Colonic mucosa (tissue), 4 donors: ENCODE results near the gene FHOD3. TPM values are rescaled to one million over a fixed set of nuclear protein-coding genes. Genes with fewer than 3 reads are reported as not detected.

Source experiments
- DNase-seq: peaks from one replicate; pipeline ENCODE4 v3.0.0-alpha.2; 2020
- H3K27ac ChIP-seq: fragments of 200-600 bp; one replicate; pipeline ENCODE4 v1.8.0; 2021
- H3K27me3 ChIP-seq: fragments of 200-600 bp; one replicate; pipeline ENCODE4 v1.8.0; 2021
- H3K36me3 ChIP-seq: fragments of 200-600 bp; one replicate; pipeline ENCODE4 v1.8.0; 2021
- H3K4me1 ChIP-seq: fragments of 200-600 bp; one replicate; pipeline ENCODE4 v1.8.0; 2021; ENCODE audit warnings: mild to moderate bottlenecking
- H3K4me3 ChIP-seq: fragments of 200-600 bp; one replicate; pipeline ENCODE4 v1.8.0; 2021
- H3K9ac ChIP-seq, 2 donors: one replicate each; pipeline ENCODE4 v1.7.0; 2013; ENCODE audit warnings: control low read depth in 2 of 2, low read depth in 2 of 2, low read length in 2 of 2
- H3K9me3 ChIP-seq: fragments of 200-600 bp; one replicate; pipeline ENCODE4 v1.8.0; 2021
- intact Hi-C: fragments of 100-400 bp; cut with DNase I; formaldehyde crosslinking; loops from one replicate; pipeline ENCODE4 v1.14.1; 2022
- total RNA-seq, 2 donors: library from RNA; stranded (reverse); fragmentation: NEBNext Ultra II Directional in 1 of 2; extraction: Animal tissue kit (Norgen Biotek cat#: 25700) in 1 of 2; gene quantifications; one replicate each; pipeline ENCODE4 v1.2.1, GENCODE V29; 2021
- TF ChIP-seq, protein P1 (sequence below): fragments of 200-600 bp; IDR thresholded peaks from one replicate; pipeline ENCODE4 v1.8.0; 2022; ENCODE audit warnings: antibody characterized with exemption, mild to moderate bottlenecking
- donor health status: healthy.
- donor health status: DM: no; HTN: no; CAD: no.
- donor health status: DM: no; HTN: no; CAD: no.

Gene FHOD3
- total RNA-seq, 2 donors from 2014 or later, result 2.5 to 4.1 TPM

DNA sequence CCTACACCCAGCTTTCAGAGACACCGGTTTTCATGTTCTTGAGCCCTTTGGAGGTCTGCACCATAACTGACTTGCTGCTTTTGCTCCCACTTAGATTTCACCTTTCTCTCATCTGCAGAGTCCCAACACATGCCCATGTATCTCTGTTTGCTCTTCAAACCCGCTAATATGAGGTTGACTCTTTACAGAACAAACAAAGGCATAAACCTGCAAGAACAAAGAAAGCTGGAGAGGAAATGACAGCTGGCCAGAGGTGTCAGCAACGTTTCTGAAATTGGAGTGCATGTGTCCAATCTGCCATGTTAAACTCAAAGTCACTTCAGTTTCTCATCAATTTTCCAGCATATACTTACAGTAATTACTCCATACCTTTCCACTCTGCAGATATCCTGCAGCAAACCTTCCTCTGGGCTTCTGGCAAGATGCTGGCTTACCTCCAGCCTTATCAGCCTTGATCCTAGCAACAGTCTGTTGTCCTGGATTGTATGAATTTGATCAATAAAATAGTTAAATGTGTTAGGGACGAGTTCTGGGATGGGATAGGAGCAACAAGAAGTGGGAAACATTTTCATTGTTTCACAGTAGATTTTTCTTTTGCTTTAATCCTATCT is 157.4 kb downstream of the FHOD3 start:
- TF ChIP-seq, protein P1, sequence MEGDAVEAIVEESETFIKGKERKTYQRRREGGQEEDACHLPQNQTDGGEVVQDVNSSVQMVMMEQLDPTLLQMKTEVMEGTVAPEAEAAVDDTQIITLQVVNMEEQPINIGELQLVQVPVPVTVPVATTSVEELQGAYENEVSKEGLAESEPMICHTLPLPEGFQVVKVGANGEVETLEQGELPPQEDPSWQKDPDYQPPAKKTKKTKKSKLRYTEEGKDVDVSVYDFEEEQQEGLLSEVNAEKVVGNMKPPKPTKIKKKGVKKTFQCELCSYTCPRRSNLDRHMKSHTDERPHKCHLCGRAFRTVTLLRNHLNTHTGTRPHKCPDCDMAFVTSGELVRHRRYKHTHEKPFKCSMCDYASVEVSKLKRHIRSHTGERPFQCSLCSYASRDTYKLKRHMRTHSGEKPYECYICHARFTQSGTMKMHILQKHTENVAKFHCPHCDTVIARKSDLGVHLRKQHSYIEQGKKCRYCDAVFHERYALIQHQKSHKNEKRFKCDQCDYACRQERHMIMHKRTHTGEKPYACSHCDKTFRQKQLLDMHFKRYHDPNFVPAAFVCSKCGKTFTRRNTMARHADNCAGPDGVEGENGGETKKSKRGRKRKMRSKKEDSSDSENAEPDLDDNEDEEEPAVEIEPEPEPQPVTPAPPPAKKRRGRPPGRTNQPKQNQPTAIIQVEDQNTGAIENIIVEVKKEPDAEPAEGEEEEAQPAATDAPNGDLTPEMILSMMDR, result no peak
- Histone ChIP-seq H3K4me3 (no peak overlapping the region), H3K9me3 (no peaks in the 10 kb centered on the region), H3K27ac (no peak overlapping the region), H3K4me1 (no peaks in the 10 kb centered on the region), H3K27me3 (no peaks in the 10 kb centered on the region), H3K36me3 (no peaks in the 10 kb centered on the region), H3K9ac (no peak overlapping the region)
- intact Hi-C loops, result no loop called here
- no peak for DNase-seq

DNA sequence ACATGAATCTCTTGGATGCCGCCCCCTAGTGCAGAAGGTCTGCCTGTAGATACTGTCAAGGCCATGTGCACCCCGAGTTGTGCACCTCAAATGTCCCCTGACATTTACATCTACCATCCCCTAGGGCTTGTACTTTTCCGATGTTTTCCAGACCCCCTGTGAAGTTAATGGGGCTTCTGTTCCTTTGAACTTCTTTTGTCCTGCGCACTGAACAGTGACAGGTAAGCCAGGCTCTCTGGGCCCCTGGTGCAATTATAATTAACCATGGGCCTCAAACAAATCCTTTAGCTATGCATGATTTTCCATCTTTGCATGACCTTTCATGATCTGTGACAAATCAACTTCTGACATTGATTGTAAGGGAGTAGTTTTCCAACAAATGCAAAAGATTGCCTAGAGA is 158.4 kb downstream of the FHOD3 start:
- no peaks in the 10 kb centered on the region for H3K27me3 ChIP-seq
- H3K9me3 ChIP-seq, result no peaks in the 10 kb centered on the region
- no peak overlapping the region for H3K4me3 ChIP-seq
- H3K36me3 ChIP-seq, result no peaks in the 10 kb centered on the region
- H3K9ac ChIP-seq, result no peak overlapping the region
- TF ChIP-seq, protein P1, result no peak
- H3K27ac ChIP-seq, result no peak overlapping the region
- intact Hi-C loops, result no loop called here
- no peak for DNase-seq
- H3K4me1 ChIP-seq, result no peaks in the 10 kb centered on the region

DNA sequence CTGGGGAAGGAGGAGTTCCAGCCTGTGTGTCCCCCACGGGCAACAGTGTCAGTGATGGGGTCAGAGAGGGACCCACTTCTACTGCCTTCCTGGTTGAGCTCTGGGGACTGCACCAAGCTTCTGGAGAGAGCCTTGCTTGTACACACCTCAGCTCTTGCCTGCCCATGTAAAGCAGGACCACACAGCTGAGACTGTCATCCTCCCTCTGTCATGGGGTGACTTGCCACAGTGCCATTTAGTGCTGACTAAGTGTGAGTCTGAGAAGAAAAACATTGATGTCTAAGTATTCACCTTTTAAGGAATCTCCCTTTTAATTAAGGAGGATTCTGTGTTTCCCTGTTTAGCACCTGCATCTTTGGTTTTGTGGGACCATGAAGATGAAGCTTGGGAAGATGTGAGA is 159.1 kb downstream of the FHOD3 start:
- no peak overlapping the region for H3K9ac ChIP-seq
- H3K9me3 ChIP-seq, result no peaks in the 10 kb centered on the region
- H3K27me3 ChIP-seq, result no peaks in the 10 kb centered on the region
- TF ChIP-seq, protein P1, result no peak
- H3K36me3 ChIP-seq, result no peaks in the 10 kb centered on the region
- intact Hi-C loops, result no loop called here
- H3K4me1 ChIP-seq, result no peaks in the 10 kb centered on the region
- H3K4me3 ChIP-seq, result no peak overlapping the region
- DNase-seq, result no peak
- H3K27ac ChIP-seq, result no peak overlapping the region

DNA sequence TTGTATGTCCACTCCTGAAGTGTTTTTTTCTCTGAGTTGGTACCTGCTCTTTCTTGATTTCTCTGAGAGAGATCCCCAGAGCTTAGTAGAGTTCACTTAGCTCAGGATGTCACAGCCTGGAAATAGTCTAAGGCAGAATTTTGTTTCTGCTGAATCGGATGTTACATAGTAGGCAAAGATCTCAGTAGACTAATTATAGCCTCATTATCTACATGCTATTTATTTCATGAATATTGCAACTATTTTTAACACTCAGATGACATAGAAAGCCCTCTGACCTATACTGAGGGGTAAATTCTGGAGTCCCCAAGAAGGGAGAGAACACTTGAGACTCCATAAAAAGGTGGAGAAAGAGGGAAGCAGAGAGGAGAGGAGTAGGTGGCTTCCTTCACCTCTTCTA is 160.2 kb downstream of the FHOD3 start:
- no peaks in the 10 kb centered on the region for H3K9me3 ChIP-seq
- DNase-seq, result no peak
- no peak overlapping the region for H3K27ac ChIP-seq
- no peaks in the 10 kb centered on the region for H3K4me1 ChIP-seq
- intact Hi-C loops, result no loop called here
- TF ChIP-seq, protein P1, result no peak
- H3K27me3 ChIP-seq, result no peaks in the 10 kb centered on the region
- no peak overlapping the region for H3K9ac ChIP-seq
- no peak overlapping the region for H3K4me3 ChIP-seq
- H3K36me3 ChIP-seq, result no peaks in the 10 kb centered on the region

DNA sequence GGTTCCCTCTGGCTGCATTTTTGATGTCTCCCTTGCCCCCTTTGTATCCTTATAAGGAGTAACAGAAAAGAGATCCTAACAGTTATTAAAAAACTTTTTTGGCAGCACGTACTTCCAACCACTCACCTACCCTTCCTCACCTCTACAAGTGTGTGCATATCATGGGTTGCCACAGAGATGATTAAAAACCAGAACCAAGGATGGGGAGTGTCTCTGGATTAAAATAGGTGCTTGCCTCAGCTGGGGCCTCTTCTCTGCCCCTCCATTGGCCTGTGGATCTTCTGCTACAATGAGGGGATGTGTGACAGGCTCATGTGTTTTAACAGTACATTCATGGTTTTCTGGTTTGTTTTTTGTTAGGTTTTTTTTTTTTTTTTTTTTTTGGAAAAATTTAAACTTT is 160.8 kb downstream of the FHOD3 start:
- H3K9me3 ChIP-seq, result no peaks in the 10 kb centered on the region
- DNase-seq, result no peak
- no peaks in the 10 kb centered on the region for H3K4me1 ChIP-seq
- intact Hi-C loops, result no loop called here
- no peak overlapping the region for H3K9ac ChIP-seq
- no peak overlapping the region for H3K4me3 ChIP-seq
- H3K27me3 ChIP-seq, result no peaks in the 10 kb centered on the region
- TF ChIP-seq, protein P1, result no peak
- no peaks in the 10 kb centered on the region for H3K36me3 ChIP-seq
- no peak overlapping the region for H3K27ac ChIP-seq
